ENCODE results near the gene PLA2G4F. TPM values are rescaled to one million over a fixed set of nuclear protein-coding genes. Genes with fewer than 3 reads are reported as not detected.

The PLA2G4F gene
- total RNA-seq, 5 donors from 2014 or later (not counting 1 experiment from before 2014, with no cell fraction given) = 0.10 to 0.23 (median 0.16) TPM; not detected in 2

GRCh38 chr15:42171795-42172194, 15.4 kb upstream of the PLA2G4F start:
- peaks cover 62% of the 10 kb centered on the region for H3K36me3 Mint-ChIP-seq
- CTCF ChIA-PET = no interaction called here
- no CpG with 5 or more reads among the region's 1 CpG for WGBS (ENCODE audit: insufficient coverage)
- H3K9me3 ChIP-seq = no peaks in the 10 kb centered on the region
- H3K36me3 ChIP-seq (ENCODE audit: control insufficient read depth in 2 of 2, extremely low read depth in 1 of 2, insufficient read depth in 1 of 2, low read length in 1 of 2) = peaks cover 6 to 89% of the 10 kb centered on the region in 2 donors
- POLR2A ChIA-PET = no interaction called here
- no peak overlapping the region for H3K4me3 Mint-ChIP-seq
- H3K9me3 Mint-ChIP-seq = no peaks in the 10 kb centered on the region
- H3K4me1 Mint-ChIP-seq = peaks cover 0 to 14% (median 0%) of the 10 kb centered on the region in 3 donors
- ATAC-seq (replicated peaks in 1 of 4) (no peak), DNase-seq (no peak)
- H3K27me3 Mint-ChIP-seq = no peaks in the 10 kb centered on the region
- H3K4me1 ChIP-seq (ENCODE audit: control insufficient read depth in 1 of 2, extremely low read depth in 1 of 2, insufficient read depth in 2 of 2, low read length in 2 of 2) = no peaks in the 10 kb centered on the region
- peak overlapping the region in 1 of 2 donors; percentile 9 for H3K27ac Mint-ChIP-seq
- no peak overlapping the region for H3K27ac ChIP-seq (ENCODE audit: low read length)
- no peaks in the 10 kb centered on the region for H3K27me3 ChIP-seq (replicated peaks in 1 of 2; ENCODE audit: control insufficient read depth in 2 of 2, extremely low read depth in 1 of 2, insufficient read depth in 2 of 2, low read length in 1 of 2)
- H3K4me3 ChIP-seq (ENCODE audit: control insufficient read depth in 1 of 2, extremely low read depth in 1 of 2, low read length in 1 of 2) = no peak overlapping the region

- H3K36me3 ChIP-seq (ENCODE audit: control insufficient read depth in 2 of 2, extremely low read depth in 1 of 2, insufficient read depth in 1 of 2, low read length in 1 of 2) = peaks cover 11 to 89% of the 10 kb centered on the region in 2 donors
- H3K27ac ChIP-seq (ENCODE audit: low read length) = no peak overlapping the region
- H3K4me1 ChIP-seq (ENCODE audit: control insufficient read depth in 1 of 2, extremely low read depth in 1 of 2, insufficient read depth in 2 of 2, low read length in 2 of 2) = no peaks in the 10 kb centered on the region
- H3K9me3 ChIP-seq = no peaks in the 10 kb centered on the region
- Mint-ChIP-seq H3K4me1 (peaks cover 0 to 14% (median 0%) of the 10 kb centered on the region in 3 donors), H3K27ac (peak overlapping the region in 1 of 2 donors; percentile 9), H3K4me3 (no peak overlapping the region), H3K36me3 (peaks cover 67% of the 10 kb centered on the region), H3K27me3 (no peaks in the 10 kb centered on the region), H3K9me3 (no peaks in the 10 kb centered on the region)
- ChIA-PET CTCF (no interaction called here), POLR2A (interaction anchor here in 1 of 2 donors (0.6 kb wide), 1 partner anchor 838 kb away, joined by 3 read pairs; no protein-coding TSS in a partner anchor)
- ATAC-seq (replicated peaks in 1 of 4) (no peak), DNase-seq (no peak)
- H3K27me3 ChIP-seq (replicated peaks in 1 of 2; ENCODE audit: control insufficient read depth in 2 of 2, extremely low read depth in 1 of 2, insufficient read depth in 2 of 2, low read length in 1 of 2) = no peaks in the 10 kb centered on the region
- no peak overlapping the region for H3K4me3 ChIP-seq (ENCODE audit: control insufficient read depth in 1 of 2, extremely low read depth in 1 of 2, low read length in 1 of 2)
- no CpG with 5 or more reads among the region's 1 CpG for WGBS (ENCODE audit: insufficient coverage)
Measured at GRCh38 chr15:42171122-42171521, 14.7 kb upstream of the PLA2G4F start.

GRCh38 chr15:42166225-42166940, 9.9 kb upstream of the PLA2G4F start:
- ChIA-PET CTCF (no interaction called here), POLR2A (no interaction called here)
- H3K27me3 Mint-ChIP-seq = no peaks in the 10 kb centered on the region
- DNase-seq (no peak), ATAC-seq (replicated peaks in 1 of 4) (no peak)
- peaks cover 17 to 94% of the 10 kb centered on the region in 2 donors for H3K36me3 ChIP-seq (ENCODE audit: control insufficient read depth in 2 of 2, extremely low read depth in 1 of 2, insufficient read depth in 1 of 2, low read length in 1 of 2)
- no peaks in the 10 kb centered on the region for H3K9me3 ChIP-seq
- WGBS (ENCODE audit: insufficient coverage) = 100% methylated on average over 12 of the region's 13 CpGs
- H3K27ac Mint-ChIP-seq = no peak overlapping the region
- H3K4me3 Mint-ChIP-seq = no peak overlapping the region
- H3K9me3 Mint-ChIP-seq = no peaks in the 10 kb centered on the region
- H3K36me3 Mint-ChIP-seq = peaks cover 74% of the 10 kb centered on the region
- peaks cover 0 to 2% (median 0%) of the 10 kb centered on the region in 3 donors for H3K4me1 Mint-ChIP-seq
- no peak overlapping the region for H3K4me3 ChIP-seq (ENCODE audit: control insufficient read depth in 1 of 2, extremely low read depth in 1 of 2, low read length in 1 of 2)
- H3K27me3 ChIP-seq (replicated peaks in 1 of 2; ENCODE audit: control insufficient read depth in 2 of 2, extremely low read depth in 1 of 2, insufficient read depth in 2 of 2, low read length in 1 of 2) = no peaks in the 10 kb centered on the region
- no peaks in the 10 kb centered on the region for H3K4me1 ChIP-seq (ENCODE audit: control insufficient read depth in 1 of 2, extremely low read depth in 1 of 2, insufficient read depth in 2 of 2, low read length in 2 of 2)
- no peak overlapping the region for H3K27ac ChIP-seq (ENCODE audit: low read length)

- 86% methylated on average over 1 of the region's 6 CpGs for WGBS (ENCODE audit: insufficient coverage)
- no peaks in the 10 kb centered on the region for H3K27me3 Mint-ChIP-seq
- CTCF ChIA-PET = interaction anchor here in 1 of 2 donors (0.5 kb wide), 1 partner anchor 175 kb away, joined by 4 read pairs; no protein-coding TSS in a partner anchor
- no peaks in the 10 kb centered on the region for H3K9me3 Mint-ChIP-seq
- no peak for ATAC-seq (replicated peaks in 1 of 4)
- no peak overlapping the region for H3K27ac Mint-ChIP-seq
- no peak for DNase-seq
- peaks cover 73% of the 10 kb centered on the region for H3K36me3 Mint-ChIP-seq
- no peak overlapping the region for H3K27ac ChIP-seq (ENCODE audit: low read length)
- POLR2A ChIA-PET = no interaction called here
- H3K4me1 ChIP-seq (ENCODE audit: control insufficient read depth in 1 of 2, extremely low read depth in 1 of 2, insufficient read depth in 2 of 2, low read length in 2 of 2) = no peaks in the 10 kb centered on the region
- no peaks in the 10 kb centered on the region for H3K9me3 ChIP-seq
- H3K4me3 ChIP-seq (ENCODE audit: control insufficient read depth in 1 of 2, extremely low read depth in 1 of 2, low read length in 1 of 2) = no peak overlapping the region
- no peak overlapping the region for H3K4me3 Mint-ChIP-seq
- no peaks in the 10 kb centered on the region for H3K27me3 ChIP-seq (replicated peaks in 1 of 2; ENCODE audit: control insufficient read depth in 2 of 2, extremely low read depth in 1 of 2, insufficient read depth in 2 of 2, low read length in 1 of 2)
- H3K36me3 ChIP-seq (ENCODE audit: control insufficient read depth in 2 of 2, extremely low read depth in 1 of 2, insufficient read depth in 1 of 2, low read length in 1 of 2) = peaks cover 24 to 94% of the 10 kb centered on the region in 2 donors
- H3K4me1 Mint-ChIP-seq = no peaks in the 10 kb centered on the region
Measured at GRCh38 chr15:42165106-42165505, 8.7 kb upstream of the PLA2G4F start.

- ChIA-PET POLR2A (no interaction called here), CTCF (no interaction called here)
- no peak overlapping the region for H3K4me3 Mint-ChIP-seq
- Histone ChIP-seq H3K36me3 (ENCODE audit: control insufficient read depth in 2 of 2, extremely low read depth in 1 of 2, insufficient read depth in 1 of 2, low read length in 1 of 2) (peaks cover 24 to 95% of the 10 kb centered on the region in 2 donors), H3K4me3 (ENCODE audit: control insufficient read depth in 1 of 2, extremely low read depth in 1 of 2, low read length in 1 of 2) (no peak overlapping the region), H3K4me1 (ENCODE audit: control insufficient read depth in 1 of 2, extremely low read depth in 1 of 2, insufficient read depth in 2 of 2, low read length in 2 of 2) (no peaks in the 10 kb centered on the region), H3K9me3 (no peaks in the 10 kb centered on the region), H3K27me3 (replicated peaks in 1 of 2; ENCODE audit: control insufficient read depth in 2 of 2, extremely low read depth in 1 of 2, insufficient read depth in 2 of 2, low read length in 1 of 2) (no peaks in the 10 kb centered on the region), H3K27ac (ENCODE audit: low read length) (no peak overlapping the region)
- ATAC-seq (replicated peaks in 1 of 4) = no peak
- H3K9me3 Mint-ChIP-seq = no peaks in the 10 kb centered on the region
- H3K4me1 Mint-ChIP-seq = no peaks in the 10 kb centered on the region
- no CpG with 5 or more reads among the region's 4 CpGs for WGBS (ENCODE audit: insufficient coverage)
- peaks cover 71% of the 10 kb centered on the region for H3K36me3 Mint-ChIP-seq
- no peak overlapping the region for H3K27ac Mint-ChIP-seq
- H3K27me3 Mint-ChIP-seq = no peaks in the 10 kb centered on the region
- no peak for DNase-seq
Measured at GRCh38 chr15:42163947-42164550, 7.6 kb upstream of the PLA2G4F start.

GRCh38 chr15:42163291-42163690, 6.9 kb upstream of the PLA2G4F start:
- H3K9me3 Mint-ChIP-seq = no peaks in the 10 kb centered on the region
- H3K36me3 Mint-ChIP-seq = peaks cover 75% of the 10 kb centered on the region
- H3K36me3 ChIP-seq (ENCODE audit: control insufficient read depth in 2 of 2, extremely low read depth in 1 of 2, insufficient read depth in 1 of 2, low read length in 1 of 2) = peaks cover 24 to 94% of the 10 kb centered on the region in 2 donors
- no peak overlapping the region for H3K27ac ChIP-seq (ENCODE audit: low read length)
- 96% methylated on average over 5 of the region's 9 CpGs for WGBS (ENCODE audit: insufficient coverage)
- no peak overlapping the region for H3K27ac Mint-ChIP-seq
- CTCF ChIA-PET = no interaction called here
- H3K27me3 ChIP-seq (replicated peaks in 1 of 2; ENCODE audit: control insufficient read depth in 2 of 2, extremely low read depth in 1 of 2, insufficient read depth in 2 of 2, low read length in 1 of 2) = no peaks in the 10 kb centered on the region
- H3K4me1 Mint-ChIP-seq = no peaks in the 10 kb centered on the region
- H3K4me3 ChIP-seq (ENCODE audit: control insufficient read depth in 1 of 2, extremely low read depth in 1 of 2, low read length in 1 of 2) = no peak overlapping the region
- ATAC-seq (replicated peaks in 1 of 4) = no peak
- H3K4me1 ChIP-seq (ENCODE audit: control insufficient read depth in 1 of 2, extremely low read depth in 1 of 2, insufficient read depth in 2 of 2, low read length in 2 of 2) = no peaks in the 10 kb centered on the region
- H3K4me3 Mint-ChIP-seq = no peak overlapping the region
- H3K27me3 Mint-ChIP-seq = no peaks in the 10 kb centered on the region
- DNase-seq = no peak
- POLR2A ChIA-PET = no interaction called here
- no peaks in the 10 kb centered on the region for H3K9me3 ChIP-seq
